Liver (tissue), 9 donors: ENCODE measurements around the gene IKZF3. TPM values are rescaled to one million over a fixed set of nuclear protein-coding genes. Genes with fewer than 3 reads are reported as not detected.

Experiments
- DNase-seq: peaks from one replicate; pipeline ENCODE4 v3.0.0-alpha.2; 2017; ENCODE audit warnings: low spot score
- H3K27ac ChIP-seq, 2 donors: one replicate each; pipeline ENCODE4 v1.7.0; 2013; ENCODE audit warnings: inconsistent platforms in 2 of 2, low read length in 2 of 2, control low read depth in 1 of 2, low read depth in 1 of 2, mild to moderate bottlenecking in 1 of 2
- H3K27me3 ChIP-seq, 4 donors: one replicate each; pipeline versions ENCODE4 v1.6.1 to v1.7.0; 2013; ENCODE audit warnings: low read length in 3 of 4, inconsistent platforms in 1 of 4, mild to moderate bottlenecking in 1 of 4, moderate library complexity in 1 of 4; ENCODE audit not compliant: control insufficient read depth in 4 of 4, insufficient read depth in 4 of 4
- H3K36me3 ChIP-seq, 4 donors: one replicate each; pipeline versions ENCODE4 v1.6.1 to v1.7.0; 2013; ENCODE audit warnings: low read length in 3 of 4, mild to moderate bottlenecking in 3 of 4, low read depth in 1 of 4, moderate library complexity in 1 of 4; ENCODE audit not compliant: control insufficient read depth in 4 of 4, insufficient read depth in 3 of 4
- H3K4me1 ChIP-seq, 4 donors: one replicate each; pipeline versions ENCODE4 v1.6.1 to v1.7.0; 2013; ENCODE audit warnings: low read length in 3 of 4, mild to moderate bottlenecking in 3 of 4, moderate library complexity in 1 of 4; ENCODE audit not compliant: control insufficient read depth in 4 of 4, insufficient read depth in 4 of 4
- H3K4me3 ChIP-seq, 3 donors: one replicate each; pipeline versions ENCODE4 v1.6.1 to v1.7.0; 2013; ENCODE audit warnings: low read length in 3 of 3, control low read depth in 1 of 3, low read depth in 1 of 3, mild to moderate bottlenecking in 1 of 3
- H3K9ac ChIP-seq, 2 donors: one replicate each; pipeline ENCODE4 v1.7.0; 2013; ENCODE audit warnings: low read length in 2 of 2, mild to moderate bottlenecking in 2 of 2, moderate library complexity in 2 of 2, control low read depth in 1 of 2, low read depth in 1 of 2
- H3K9me3 ChIP-seq, 4 donors: one replicate each; pipeline versions ENCODE4 v1.6.1 to v1.7.0; 2013; ENCODE audit warnings: low read length in 3 of 4; ENCODE audit not compliant: control insufficient read depth in 4 of 4
- EGR1 ChIP-seq, 2 donors: IDR thresholded peaks; 2 replicates each; pipeline ENCODE4 v1.6.1; 2016 to 2018; ENCODE audit warnings: antibody characterized with exemption in 2 of 2, low read depth in 2 of 2
- FOXA1 ChIP-seq: IDR thresholded peaks from 2 replicates; pipeline ENCODE4 v1.6.1; 2016; ENCODE audit warnings: antibody characterized with exemption
- FOXA2 ChIP-seq: IDR thresholded peaks from 2 replicates; pipeline ENCODE4 v1.6.1; 2016; ENCODE audit warnings: antibody characterized with exemption
- HNF4A ChIP-seq, 2 donors: conservative IDR thresholded peaks; 2 replicates each; pipeline ENCODE4 v1.6.1; 2016; ENCODE audit warnings: antibody characterized with exemption in 2 of 2, mild to moderate bottlenecking in 2 of 2
- HNF4G ChIP-seq: IDR thresholded peaks from 2 replicates; pipeline ENCODE4 v1.6.1; 2016; ENCODE audit warnings: antibody characterized with exemption
- JUND ChIP-seq, 2 donors: IDR thresholded peaks; 2 replicates each; pipeline ENCODE4 v1.6.1; 2016; ENCODE audit warnings: antibody characterized with exemption in 2 of 2
- NR2F2 ChIP-seq: IDR thresholded peaks from 2 replicates; pipeline ENCODE4 v1.6.1; 2016; ENCODE audit warnings: antibody characterized with exemption
- RXRA ChIP-seq, 2 donors: IDR thresholded peaks; 2 replicates each; pipeline ENCODE4 v1.6.1; 2017 to 2018; ENCODE audit warnings: antibody characterized with exemption in 2 of 2, mild to moderate bottlenecking in 1 of 2
- TAF1 ChIP-seq: conservative IDR thresholded peaks from 2 replicates; pipeline ENCODE4 v1.6.1; 2016; ENCODE audit warnings: antibody characterized with exemption, mild to moderate bottlenecking
- WGBS: extraction: QIAGEN DNeasy Blood & Tissue Kit; methylation state at CpG from one replicate; pipeline ENCODE4 v1.1.7; 2013; 5-methylcytosine and 5-hydroxymethylcytosine counted together
- polyA plus RNA-seq, 2 donors: library from polyadenylated mRNA; stranded (reverse) in 1 of 2; unstranded in 1 of 2; fragments of 200-250 nt in 1 of 2; fragments of >200 nt in 1 of 2; fragmentation: Nextera tagmentation in 1 of 2; extraction: Ambion mirVana in 1 of 2; gene quantifications; one replicate each; pipeline versions ENCODE4 v1.2.1 to v1.2.3, GENCODE V29; 2013 to 2015
- total RNA-seq, 2 donors: library from RNA; depleted of rRNA; stranded (reverse); fragments of >200 nt; gene quantifications; one replicate each; pipeline ENCODE4 v1.2.3, GENCODE V29; 2014
- TF ChIP-seq, protein P1 (sequence below): fragments of 150-350 bp; IDR thresholded peaks from 2 replicates; pipeline ENCODE4 v1.5.1; 2017; ENCODE audit warnings: improper control_type of control experiment, low read depth, low read length; ENCODE audit not compliant: missing input control
- TF ChIP-seq, protein P2 (sequence below): IDR thresholded peaks from 2 replicates; pipeline ENCODE4 v1.6.1; 2016; ENCODE audit warnings: antibody characterized with exemption, mild to moderate bottlenecking
- TF ChIP-seq, protein P3 (sequence below): IDR thresholded peaks from 2 replicates; pipeline ENCODE4 v1.6.1; 2016; ENCODE audit warnings: antibody characterized with exemption
- TF ChIP-seq, protein P4 (sequence below): IDR thresholded peaks from 2 replicates; pipeline ENCODE4 v1.6.1; 2016; ENCODE audit warnings: antibody characterized with exemption
- TF ChIP-seq, protein P5 (sequence below): IDR thresholded peaks from 2 replicates; pipeline ENCODE4 v1.6.1; 2016; ENCODE audit warnings: antibody characterized with exemption
- donor health status: healthy.
- donor health status: healthy.
- donor health status: healthy.
- donor health status: healthy.
- donor health status: healthy.

The IKZF3 gene
- total and polyA plus RNA-seq, 4 donors = 0.32 to 2.3 (median 0.83) TPM

DNA sequence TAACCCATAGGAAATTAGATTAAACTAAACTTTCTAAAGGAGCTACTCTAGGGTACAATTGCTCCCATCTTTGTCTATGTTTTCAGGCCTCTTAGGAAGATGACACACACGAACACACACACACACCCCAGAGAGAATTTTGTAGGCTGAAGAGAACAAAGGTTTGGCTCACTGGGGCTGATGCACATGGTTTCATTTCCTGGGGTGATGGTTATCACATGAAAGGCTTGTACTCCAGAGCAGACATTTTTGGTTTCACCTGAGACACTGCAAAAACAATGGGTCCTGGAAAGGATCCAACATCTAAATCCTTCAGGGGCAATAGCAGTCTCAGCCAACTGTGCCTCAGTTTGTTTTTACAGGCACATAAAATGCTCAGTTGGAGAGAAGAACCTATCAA is 63.6 kb downstream of the IKZF3 start:
- no peak overlapping the region for H3K27ac ChIP-seq
- no peaks in the 10 kb centered on the region for H3K27me3 ChIP-seq
- no peaks in the 10 kb centered on the region for H3K4me1 ChIP-seq
- no peaks in the 10 kb centered on the region for H3K36me3 ChIP-seq
- H3K9me3 ChIP-seq = no peaks in the 10 kb centered on the region
- WGBS = 81% methylated on average over 1 of the region's 1 CpG
- TF ChIP-seq JUND (IDR thresholded peaks at IDR 0.05) = no peak
- TF ChIP-seq, protein P1, sequence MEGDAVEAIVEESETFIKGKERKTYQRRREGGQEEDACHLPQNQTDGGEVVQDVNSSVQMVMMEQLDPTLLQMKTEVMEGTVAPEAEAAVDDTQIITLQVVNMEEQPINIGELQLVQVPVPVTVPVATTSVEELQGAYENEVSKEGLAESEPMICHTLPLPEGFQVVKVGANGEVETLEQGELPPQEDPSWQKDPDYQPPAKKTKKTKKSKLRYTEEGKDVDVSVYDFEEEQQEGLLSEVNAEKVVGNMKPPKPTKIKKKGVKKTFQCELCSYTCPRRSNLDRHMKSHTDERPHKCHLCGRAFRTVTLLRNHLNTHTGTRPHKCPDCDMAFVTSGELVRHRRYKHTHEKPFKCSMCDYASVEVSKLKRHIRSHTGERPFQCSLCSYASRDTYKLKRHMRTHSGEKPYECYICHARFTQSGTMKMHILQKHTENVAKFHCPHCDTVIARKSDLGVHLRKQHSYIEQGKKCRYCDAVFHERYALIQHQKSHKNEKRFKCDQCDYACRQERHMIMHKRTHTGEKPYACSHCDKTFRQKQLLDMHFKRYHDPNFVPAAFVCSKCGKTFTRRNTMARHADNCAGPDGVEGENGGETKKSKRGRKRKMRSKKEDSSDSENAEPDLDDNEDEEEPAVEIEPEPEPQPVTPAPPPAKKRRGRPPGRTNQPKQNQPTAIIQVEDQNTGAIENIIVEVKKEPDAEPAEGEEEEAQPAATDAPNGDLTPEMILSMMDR = no peak
- DNase-seq = no peak
- no peak overlapping the region for H3K9ac ChIP-seq
- H3K4me3 ChIP-seq = no peak overlapping the region

DNA sequence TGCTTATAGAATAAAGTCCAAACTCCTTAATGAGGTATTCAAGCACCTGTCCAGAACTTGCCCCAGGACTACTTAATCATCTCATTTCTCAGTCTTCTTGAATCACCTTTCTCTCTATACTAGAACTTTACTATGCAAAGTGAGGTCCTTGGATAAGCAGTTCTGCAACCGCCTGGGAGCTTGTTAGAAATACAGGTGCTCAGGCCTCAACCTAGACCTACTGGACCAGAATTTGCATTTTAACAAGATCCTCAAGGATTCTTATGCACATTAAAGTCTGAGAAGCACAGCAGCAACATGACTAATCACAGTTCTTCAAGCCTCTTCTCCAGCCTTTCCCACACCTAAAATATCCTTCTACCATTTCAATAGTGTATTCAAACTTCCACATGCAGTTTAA is 64.7 kb downstream of the IKZF3 start:
- DNase-seq = no peak
- H3K9me3 ChIP-seq = no peaks in the 10 kb centered on the region
- H3K36me3 ChIP-seq = no peaks in the 10 kb centered on the region
- no peak overlapping the region for H3K27ac ChIP-seq
- 89% methylated on average over 1 of the region's 1 CpG for WGBS
- H3K27me3 ChIP-seq = no peaks in the 10 kb centered on the region
- H3K4me1 ChIP-seq = no peaks in the 10 kb centered on the region
- TF ChIP-seq EGR1 (IDR thresholded peaks at IDR 0.05; ENCODE audit: low read depth in 2 of 2) (no peak), NR2F2 (no peak), FOXA1 (no peak), HNF4G (no peak), RXRA (IDR thresholded peaks at IDR 0.05) (no peak), TAF1 (no peak), HNF4A (conservative IDR thresholded peaks at IDR 0.05) (no peak)
- TF ChIP-seq, protein P2, sequence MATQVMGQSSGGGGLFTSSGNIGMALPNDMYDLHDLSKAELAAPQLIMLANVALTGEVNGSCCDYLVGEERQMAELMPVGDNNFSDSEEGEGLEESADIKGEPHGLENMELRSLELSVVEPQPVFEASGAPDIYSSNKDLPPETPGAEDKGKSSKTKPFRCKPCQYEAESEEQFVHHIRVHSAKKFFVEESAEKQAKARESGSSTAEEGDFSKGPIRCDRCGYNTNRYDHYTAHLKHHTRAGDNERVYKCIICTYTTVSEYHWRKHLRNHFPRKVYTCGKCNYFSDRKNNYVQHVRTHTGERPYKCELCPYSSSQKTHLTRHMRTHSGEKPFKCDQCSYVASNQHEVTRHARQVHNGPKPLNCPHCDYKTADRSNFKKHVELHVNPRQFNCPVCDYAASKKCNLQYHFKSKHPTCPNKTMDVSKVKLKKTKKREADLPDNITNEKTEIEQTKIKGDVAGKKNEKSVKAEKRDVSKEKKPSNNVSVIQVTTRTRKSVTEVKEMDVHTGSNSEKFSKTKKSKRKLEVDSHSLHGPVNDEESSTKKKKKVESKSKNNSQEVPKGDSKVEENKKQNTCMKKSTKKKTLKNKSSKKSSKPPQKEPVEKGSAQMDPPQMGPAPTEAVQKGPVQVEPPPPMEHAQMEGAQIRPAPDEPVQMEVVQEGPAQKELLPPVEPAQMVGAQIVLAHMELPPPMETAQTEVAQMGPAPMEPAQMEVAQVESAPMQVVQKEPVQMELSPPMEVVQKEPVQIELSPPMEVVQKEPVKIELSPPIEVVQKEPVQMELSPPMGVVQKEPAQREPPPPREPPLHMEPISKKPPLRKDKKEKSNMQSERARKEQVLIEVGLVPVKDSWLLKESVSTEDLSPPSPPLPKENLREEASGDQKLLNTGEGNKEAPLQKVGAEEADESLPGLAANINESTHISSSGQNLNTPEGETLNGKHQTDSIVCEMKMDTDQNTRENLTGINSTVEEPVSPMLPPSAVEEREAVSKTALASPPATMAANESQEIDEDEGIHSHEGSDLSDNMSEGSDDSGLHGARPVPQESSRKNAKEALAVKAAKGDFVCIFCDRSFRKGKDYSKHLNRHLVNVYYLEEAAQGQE = no peak
- no peak overlapping the region for H3K9ac ChIP-seq
- H3K4me3 ChIP-seq = no peak overlapping the region

DNA sequence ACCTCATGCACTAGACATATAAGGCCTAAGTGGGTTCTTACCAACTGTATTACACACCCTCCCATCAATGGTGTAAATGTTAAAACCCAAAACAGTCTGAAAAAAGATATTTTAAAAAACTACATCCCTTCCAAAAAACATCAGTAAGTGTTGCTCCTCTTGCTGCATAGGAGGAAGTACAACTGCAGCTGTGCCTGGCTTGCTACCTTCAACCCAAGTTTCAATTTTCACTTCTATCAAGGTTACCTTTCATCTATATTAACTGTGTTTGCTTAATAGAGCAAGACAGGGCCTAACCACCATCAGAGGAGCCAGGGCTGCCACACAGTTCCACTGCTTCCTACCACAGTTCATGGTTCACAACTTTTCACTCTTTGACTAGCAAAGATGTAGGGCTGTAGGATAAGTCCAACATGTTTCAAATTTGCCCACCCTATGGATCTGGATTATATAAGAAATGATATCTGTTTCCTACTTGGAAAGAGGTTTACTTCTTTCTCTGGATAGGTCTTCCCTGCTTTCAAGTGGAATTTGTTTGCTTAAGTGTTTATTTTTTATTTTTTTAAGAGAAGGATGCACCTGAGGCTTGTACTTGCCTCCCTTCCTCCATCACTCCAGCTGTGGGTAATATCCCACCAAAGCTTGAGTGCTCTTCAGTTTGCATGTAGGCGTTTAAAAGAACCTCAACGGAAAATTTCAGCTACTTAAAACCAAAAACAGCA is 69.7 kb downstream of the IKZF3 start:
- no peak for DNase-seq
- H3K4me1 ChIP-seq = peaks cover 0 to 2% (median 0%) of the 10 kb centered on the region in 4 donors
- no peaks in the 10 kb centered on the region for H3K27me3 ChIP-seq
- 81% methylated on average over 2 of the region's 2 CpGs for whole genome bisulfite sequencing
- no peaks in the 10 kb centered on the region for H3K9me3 ChIP-seq
- no peaks in the 10 kb centered on the region for H3K36me3 ChIP-seq
- H3K4me3 ChIP-seq = no peak overlapping the region
- no peak overlapping the region for H3K9ac ChIP-seq
- H3K27ac ChIP-seq = no peak overlapping the region
- TF ChIP-seq RXRA (IDR thresholded peaks at IDR 0.05) (no peak), HNF4G (no peak), FOXA1 (no peak), FOXA2 (no peak)
- TF ChIP-seq, protein P3, sequence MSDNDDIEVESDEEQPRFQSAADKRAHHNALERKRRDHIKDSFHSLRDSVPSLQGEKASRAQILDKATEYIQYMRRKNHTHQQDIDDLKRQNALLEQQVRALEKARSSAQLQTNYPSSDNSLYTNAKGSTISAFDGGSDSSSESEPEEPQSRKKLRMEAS = no peak
- TF ChIP-seq, protein P4, sequence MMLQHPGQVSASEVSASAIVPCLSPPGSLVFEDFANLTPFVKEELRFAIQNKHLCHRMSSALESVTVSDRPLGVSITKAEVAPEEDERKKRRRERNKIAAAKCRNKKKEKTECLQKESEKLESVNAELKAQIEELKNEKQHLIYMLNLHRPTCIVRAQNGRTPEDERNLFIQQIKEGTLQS = no peak
- TF ChIP-seq, protein P1 = no peak
- TF ChIP-seq, protein P5, sequence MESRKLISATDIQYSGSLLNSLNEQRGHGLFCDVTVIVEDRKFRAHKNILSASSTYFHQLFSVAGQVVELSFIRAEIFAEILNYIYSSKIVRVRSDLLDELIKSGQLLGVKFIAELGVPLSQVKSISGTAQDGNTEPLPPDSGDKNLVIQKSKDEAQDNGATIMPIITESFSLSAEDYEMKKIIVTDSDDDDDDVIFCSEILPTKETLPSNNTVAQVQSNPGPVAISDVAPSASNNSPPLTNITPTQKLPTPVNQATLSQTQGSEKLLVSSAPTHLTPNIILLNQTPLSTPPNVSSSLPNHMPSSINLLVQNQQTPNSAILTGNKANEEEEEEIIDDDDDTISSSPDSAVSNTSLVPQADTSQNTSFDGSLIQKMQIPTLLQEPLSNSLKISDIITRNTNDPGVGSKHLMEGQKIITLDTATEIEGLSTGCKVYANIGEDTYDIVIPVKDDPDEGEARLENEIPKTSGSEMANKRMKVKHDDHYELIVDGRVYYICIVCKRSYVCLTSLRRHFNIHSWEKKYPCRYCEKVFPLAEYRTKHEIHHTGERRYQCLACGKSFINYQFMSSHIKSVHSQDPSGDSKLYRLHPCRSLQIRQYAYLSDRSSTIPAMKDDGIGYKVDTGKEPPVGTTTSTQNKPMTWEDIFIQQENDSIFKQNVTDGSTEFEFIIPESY = no peak
